HUES48 (cell line): ENCODE data around the gene HYAL3.

ENCODE experiments used
- H3K27ac ChIP-seq: one replicate; pipeline ENCODE4 v1.7.0; 2013; ENCODE audit warnings: low read depth, low read length, inconsistent platforms
- H3K27me3 ChIP-seq: 2 replicates; pipeline ENCODE4 v1.6.1; 2013; ENCODE audit warnings: mild to moderate bottlenecking, low read length; ENCODE audit not compliant: control insufficient read depth, insufficient read depth
- H3K36me3 ChIP-seq: 2 replicates; pipeline ENCODE4 v1.6.1; 2013; ENCODE audit warnings: low read length; ENCODE audit not compliant: control insufficient read depth, insufficient read depth
- H3K4me1 ChIP-seq: 2 replicates; pipeline ENCODE4 v1.6.1; 2013; ENCODE audit warnings: mild to moderate bottlenecking, low read length; ENCODE audit not compliant: control insufficient read depth, insufficient read depth
- H3K4me3 ChIP-seq: 2 replicates; pipeline ENCODE4 v1.5.1; 2013; ENCODE audit warnings: mild to moderate bottlenecking, low read depth, low read length
- H3K9ac ChIP-seq: 2 replicates; pipeline ENCODE4 v1.6.1; 2013; ENCODE audit warnings: mild to moderate bottlenecking, low read depth, low read length, moderate library complexity
- H3K9me3 ChIP-seq: 2 replicates; pipeline ENCODE4 v1.6.1; 2013; ENCODE audit warnings: low read length; ENCODE audit not compliant: control insufficient read depth, insufficient read depth

HYAL3 gene

GRCh38 chr3:50298836-50299637 lies at the start of gene HYAL3, which contains the start of gene NAA80:
HYAL3 (minus strand) TSS chr3:50299405; CDS start chr3:50295602, 3,803 bp downstream.
NAA80 (minus strand) TSS chr3:50299405; CDS start chr3:50297463, 1,942 bp downstream.
- H3K27ac ChIP-seq = peak within 1 kb of the TSS; percentile 78
- H3K27me3 ChIP-seq = no peaks in the 10 kb centered on the region
- peak within 1 kb of the TSS; percentile 100 for H3K4me3 ChIP-seq
- H3K4me1 ChIP-seq = peaks cover 5% of the 10 kb centered on the region; the same call in 1 of the 2 replicates
- peak within 1 kb of the TSS; percentile 69 for H3K9ac ChIP-seq
- H3K36me3 ChIP-seq = no peaks in the 10 kb centered on the region
- H3K9me3 ChIP-seq = no peaks in the 10 kb centered on the region

DNA sequence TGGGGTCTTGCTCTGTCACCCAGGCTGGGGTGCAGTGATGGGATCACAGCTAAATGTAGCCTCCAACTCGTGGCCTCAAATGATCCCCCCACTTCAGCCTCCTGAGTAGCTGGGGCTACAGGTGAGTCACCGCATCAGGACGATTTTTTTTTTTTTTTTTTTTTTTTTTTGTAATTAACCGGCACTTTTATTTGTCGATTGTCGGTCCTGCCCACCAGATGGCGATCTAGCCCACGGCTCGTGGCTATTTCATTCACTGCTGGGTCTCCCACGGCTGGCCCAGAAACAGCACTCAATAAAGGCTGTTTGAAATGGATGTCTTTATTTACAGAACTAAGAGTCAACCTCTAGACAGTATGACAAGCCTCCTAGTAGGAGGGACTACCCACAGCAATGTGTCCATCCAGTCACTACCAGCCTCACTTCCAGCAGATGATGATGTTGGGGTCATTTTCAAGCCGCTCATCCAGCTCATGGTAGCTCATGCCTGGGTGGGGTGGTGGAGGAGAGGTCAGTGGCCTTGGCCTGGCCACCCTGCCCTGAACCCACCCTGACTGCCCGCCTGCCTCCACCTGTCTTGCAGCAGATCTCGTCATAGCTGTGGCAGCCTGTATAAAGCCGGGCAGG lies 48.1 kb upstream of the HYAL3 start:
- peaks cover 6% of the 10 kb centered on the region for H3K4me1 ChIP-seq
- no peak overlapping the region for H3K9ac ChIP-seq
- H3K27me3 ChIP-seq = peaks cover 34% of the 10 kb centered on the region
- no peaks in the 10 kb centered on the region for H3K9me3 ChIP-seq
- H3K36me3 ChIP-seq = peaks cover 17% of the 10 kb centered on the region
- H3K27ac ChIP-seq = no peak overlapping the region
- H3K4me3 ChIP-seq = no peak overlapping the region

DNA sequence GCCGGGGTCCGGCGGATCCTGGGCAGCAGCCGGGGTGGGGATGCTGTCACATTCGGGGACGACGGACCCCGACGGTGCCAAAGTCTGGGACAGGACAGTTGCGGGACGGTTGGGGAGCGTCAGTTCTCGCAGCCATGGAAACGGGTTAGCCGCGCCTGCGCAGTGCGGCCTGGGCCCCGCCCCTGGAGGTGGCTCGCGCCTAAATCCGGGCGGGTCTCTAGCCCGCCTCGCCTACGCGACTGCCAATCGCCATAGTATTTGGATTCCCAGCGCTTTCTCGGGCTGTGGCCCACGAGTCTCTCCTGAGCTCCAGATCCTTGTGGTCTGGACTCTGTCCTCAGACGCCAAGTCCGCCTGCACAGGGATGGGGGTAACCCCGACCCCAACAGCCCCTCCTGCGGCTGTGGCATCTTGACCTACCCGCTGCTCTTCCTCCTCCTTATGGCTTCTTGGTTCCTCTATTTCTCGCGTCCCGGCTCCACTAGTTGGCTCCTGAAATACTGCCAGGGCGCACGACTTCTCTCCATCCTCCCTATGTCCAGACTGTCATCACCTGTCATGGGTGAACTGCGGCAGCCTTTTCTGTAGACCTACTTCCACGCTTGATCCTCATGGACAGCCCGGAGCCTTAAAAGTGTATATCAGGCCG lies 46.5 kb upstream of the HYAL3 start, which contains the start of gene ZMYND10:
TSS of gene ZMYND10 (minus strand) at position 147 of the 649 bp plus-strand sequence. CDS start 153 bp downstream, outside the sequence.
- peak within 1 kb of the TSS; percentile 65 for H3K4me3 ChIP-seq
- H3K27ac ChIP-seq = no peak within 1 kb of the TSS
- H3K4me1 ChIP-seq = peaks cover 4% of the 10 kb centered on the region; the same call in 1 of the 2 replicates
- H3K27me3 ChIP-seq = peaks cover 49% of the 10 kb centered on the region
- peaks cover 17% of the 10 kb centered on the region for H3K36me3 ChIP-seq
- H3K9me3 ChIP-seq = no peaks in the 10 kb centered on the region
- H3K9ac ChIP-seq = no peak within 1 kb of the TSS

DNA sequence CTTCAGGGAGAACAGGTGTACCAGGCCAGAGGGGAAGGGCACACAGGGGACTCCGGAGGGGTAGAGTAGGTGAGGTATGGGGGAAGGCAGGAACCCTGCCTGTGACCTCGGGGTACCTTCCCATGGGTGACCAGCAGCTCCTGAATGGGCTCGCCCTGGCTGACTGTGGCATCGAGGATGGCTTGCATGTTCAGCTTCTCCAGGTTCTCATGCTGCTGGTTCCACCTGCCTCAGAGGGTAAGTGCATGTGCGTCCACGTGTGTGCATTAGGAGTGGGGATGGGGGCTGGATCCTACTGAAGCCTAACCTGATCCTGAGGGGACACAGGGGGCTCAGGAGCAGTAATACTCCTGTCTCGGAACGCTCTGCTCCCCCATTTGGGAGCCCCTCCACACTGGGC lies 45.8 kb upstream of the HYAL3 start:
- H3K4me3 ChIP-seq = peak overlapping the region; percentile 65; the same call in 1 of the 2 replicates

DNA sequence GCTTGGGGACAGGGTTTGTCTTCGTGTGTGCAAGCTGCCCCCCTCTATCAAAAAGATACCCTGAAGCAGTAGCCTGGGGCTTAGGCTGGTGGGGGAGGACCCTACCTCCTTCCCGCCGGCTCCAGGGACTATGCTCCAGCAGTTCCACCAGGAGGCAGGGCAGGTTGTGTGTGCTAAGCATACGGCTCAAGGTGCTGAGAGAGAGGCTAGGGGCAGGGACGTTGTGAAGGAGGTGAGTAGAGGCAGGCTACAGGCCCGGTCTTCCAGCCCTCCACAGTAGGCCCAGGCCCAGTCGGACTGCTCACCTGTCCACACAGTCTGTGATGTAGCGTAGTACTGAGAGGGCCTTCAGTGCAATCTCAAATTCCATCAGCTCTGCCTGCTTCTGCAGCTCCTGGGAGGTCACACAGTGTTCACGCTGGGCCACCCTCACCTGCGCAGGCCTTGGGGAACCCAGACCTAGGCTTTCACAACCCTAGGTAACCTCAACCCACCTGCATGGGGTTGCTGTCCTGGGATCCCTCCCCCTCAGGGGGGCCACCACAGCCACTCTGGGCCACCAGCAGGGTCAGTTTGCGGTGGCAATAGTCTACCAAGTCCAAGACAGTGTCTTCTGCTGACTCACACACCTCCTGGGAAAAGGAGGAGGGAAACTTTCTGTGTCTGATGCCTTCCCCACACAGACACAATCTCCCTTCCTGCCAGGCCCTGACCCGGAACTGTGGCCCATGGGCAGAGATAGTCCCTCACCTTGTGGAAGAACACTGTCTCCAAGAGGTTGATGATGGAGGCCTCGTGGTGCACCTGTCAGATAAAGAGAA lies 43.8 kb upstream of the HYAL3 start:
- no peak overlapping the region for H3K9ac ChIP-seq
- no peak overlapping the region for H3K4me3 ChIP-seq
- no peaks in the 10 kb centered on the region for H3K9me3 ChIP-seq
- no peaks in the 10 kb centered on the region for H3K4me1 ChIP-seq
- H3K27me3 ChIP-seq = peaks cover 72% of the 10 kb centered on the region
- no peak overlapping the region for H3K27ac ChIP-seq
- H3K36me3 ChIP-seq = peaks cover 7% of the 10 kb centered on the region

More for the DNA sequence above, 45.8 kb upstream of the HYAL3 start:
- Histone ChIP-seq H3K27me3 (peaks cover 56% of the 10 kb centered on the region), H3K27ac (no peak overlapping the region), H3K9me3 (no peaks in the 10 kb centered on the region), H3K36me3 (peaks cover 17% of the 10 kb centered on the region), H3K4me1 (0 out of 2 replicates have a peak, but pooled peaks cover under 1% of the 10 kb centered on the region), H3K9ac (no peak overlapping the region)

GRCh38 chr3:50341996-50342650 lies 42.9 kb upstream of the HYAL3 start:
- H3K4me1 ChIP-seq = no peaks in the 10 kb centered on the region
- H3K27me3 ChIP-seq = peaks cover 72% of the 10 kb centered on the region
- H3K4me3 ChIP-seq = no peak overlapping the region
- no peak overlapping the region for H3K9ac ChIP-seq
- no peaks in the 10 kb centered on the region for H3K36me3 ChIP-seq
- no peaks in the 10 kb centered on the region for H3K9me3 ChIP-seq
- no peak overlapping the region for H3K27ac ChIP-seq

DNA sequence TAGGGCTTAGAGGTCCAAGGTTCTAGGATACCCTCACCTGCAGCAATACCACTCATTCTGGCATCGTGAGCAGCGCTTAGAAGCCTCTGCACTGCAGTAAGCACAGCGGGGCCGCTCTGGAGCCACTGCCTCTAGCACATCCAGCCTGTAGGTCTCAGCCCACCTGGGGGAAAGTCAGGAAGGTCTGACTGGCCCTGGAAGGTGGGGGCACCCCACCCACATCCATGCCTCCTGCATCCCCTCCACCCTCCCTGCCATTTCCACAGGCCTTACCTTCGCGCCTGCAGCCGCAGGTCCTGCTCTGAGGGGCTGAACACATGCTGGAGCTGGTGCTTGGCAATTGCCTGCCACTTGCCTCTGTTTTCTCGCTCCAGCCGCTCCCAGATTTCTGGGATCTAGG lies 42.3 kb upstream of the HYAL3 start:
- Histone ChIP-seq H3K36me3 (no peaks in the 10 kb centered on the region), H3K4me3 (no peak overlapping the region; the same call in 1 of the 2 replicates), H3K9ac (no peak overlapping the region), H3K27me3 (peaks cover 70% of the 10 kb centered on the region), H3K9me3 (no peaks in the 10 kb centered on the region), H3K4me1 (no peaks in the 10 kb centered on the region), H3K27ac (no peak overlapping the region)

- H3K9ac ChIP-seq = no peak within 1 kb of the TSS
- H3K4me3 ChIP-seq = peak within 1 kb of the TSS; percentile 53
- peaks cover 67% of the 10 kb centered on the region for H3K27me3 ChIP-seq
- H3K4me1 ChIP-seq = no peaks in the 10 kb centered on the region
- H3K27ac ChIP-seq = no peak within 1 kb of the TSS
- no peaks in the 10 kb centered on the region for H3K36me3 ChIP-seq
- no peaks in the 10 kb centered on the region for H3K9me3 ChIP-seq
Measured at GRCh38 chr3:50340448-50341329, 41.5 kb upstream of the HYAL3 start, which contains the start of gene RASSF1. RASSF1 (minus strand) TSS chr3:50340836; CDS start chr3:50340805, 31 bp downstream.

DNA sequence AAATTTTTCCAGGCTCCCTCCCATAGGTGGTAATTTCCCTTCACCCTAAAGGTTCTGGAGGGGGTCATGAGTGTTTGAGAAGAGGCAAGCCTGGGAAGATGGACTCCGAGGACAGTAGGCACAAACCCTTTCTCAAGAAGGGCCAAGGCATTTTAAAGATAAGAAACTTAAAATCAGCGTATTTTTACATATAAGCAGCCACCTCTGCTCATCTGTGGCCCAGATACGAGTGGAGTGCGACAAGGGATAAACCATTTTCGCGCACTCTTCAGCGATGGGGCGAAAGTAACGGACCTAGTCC lies 40.9 kb upstream of the HYAL3 start:
- H3K9me3 ChIP-seq = no peaks in the 10 kb centered on the region
- peak overlapping the region; percentile 53; the same call in 1 of the 2 replicates for H3K4me3 ChIP-seq
- H3K4me1 ChIP-seq = no peaks in the 10 kb centered on the region
- peaks cover 63% of the 10 kb centered on the region for H3K27me3 ChIP-seq
- no peak overlapping the region for H3K9ac ChIP-seq
- no peaks in the 10 kb centered on the region for H3K36me3 ChIP-seq
- no peak overlapping the region for H3K27ac ChIP-seq
